ENCODE results near the gene GOLGA6D. TPM values are rescaled to one million over a fixed set of nuclear protein-coding genes. Genes with fewer than 3 reads are reported as not detected.
"Not testable (repeated sequence)": the region's sequence is repeated elsewhere in the genome, so short reads cannot be mapped to it uniquely, and the experiment has no call there.

GOLGA6D gene
- total RNA-seq, 1 experiment from 2014 or later, result not detected

GRCh38 chr15:75314552-75315290, 32.1 kb downstream of the GOLGA6D start:
- DNase-seq, result no peak
- peaks cover 4% of the 10 kb centered on the region; the same call in 1 of the 2 replicates for H3K27me3 ChIP-seq
- H3K9me3 ChIP-seq, result peaks cover 7% of the 10 kb centered on the region; the same call in 1 of the 2 replicates
- H3K4me3 ChIP-seq, result no peak overlapping the region
- no peaks in the 10 kb centered on the region for H3K36me3 ChIP-seq

- DNase-seq, H3K36me3 ChIP-seq, H3K27me3 ChIP-seq, H3K9me3 ChIP-seq, H3K4me3 ChIP-seq: not testable (repeated sequence)
Measured at GRCh38 chr15:75319231-75319897, 36.7 kb downstream of the GOLGA6D start.

DNA sequence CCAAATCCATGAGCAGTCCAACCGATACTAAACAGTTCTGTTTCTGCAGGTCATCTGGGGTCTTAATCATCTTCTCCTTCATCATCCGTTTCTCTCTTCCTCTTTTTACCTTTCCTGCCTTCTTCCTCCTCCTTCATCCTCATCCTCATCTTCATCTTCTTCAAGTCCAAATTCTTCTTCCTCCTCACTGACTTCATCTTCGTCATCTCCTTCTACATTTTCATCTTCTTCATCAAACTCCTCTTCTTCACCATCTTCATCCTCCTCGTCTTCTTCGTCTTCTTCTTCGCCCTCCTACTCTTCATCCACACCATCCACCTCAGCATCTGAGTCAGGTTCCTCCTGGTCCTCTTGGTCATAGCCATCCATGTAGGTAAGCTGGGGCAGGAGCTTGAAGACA, 39.1 kb downstream of the GOLGA6D start:
- Histone ChIP-seq H3K9me3 (no peaks in the 10 kb centered on the region), H3K4me3 (no peak overlapping the region), H3K36me3 (no peaks in the 10 kb centered on the region), H3K27me3 (no peaks in the 10 kb centered on the region)
- DNase-seq, result no peak

- Histone ChIP-seq H3K9me3 (no peaks in the 10 kb centered on the region), H3K27me3 (no peaks in the 10 kb centered on the region), H3K36me3 (no peaks in the 10 kb centered on the region), H3K4me3 (no peak overlapping the region)
- no peak for DNase-seq
Measured at GRCh38 chr15:75325922-75326321, 43.3 kb downstream of the GOLGA6D start.

DNA sequence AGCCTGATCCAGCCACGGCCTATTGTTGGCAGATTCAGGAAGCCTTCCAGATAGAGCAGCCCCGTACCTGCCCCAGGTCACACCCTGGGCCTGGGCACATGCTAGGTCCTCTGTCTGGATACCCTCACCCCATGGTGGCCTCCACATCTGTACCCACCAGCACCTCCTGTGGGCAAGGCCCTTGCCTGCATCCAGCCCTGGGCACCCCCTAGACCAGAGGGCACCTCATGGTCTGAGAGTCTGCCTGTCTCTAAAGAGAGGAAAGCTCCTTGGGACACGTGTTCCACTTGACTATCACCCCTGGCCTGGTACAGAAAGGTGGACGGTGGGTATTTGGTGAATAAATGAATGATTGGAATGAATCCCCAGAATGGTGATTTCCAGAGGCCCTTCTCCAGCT, 44.4 kb downstream of the GOLGA6D start:
- Histone ChIP-seq H3K36me3 (no peaks in the 10 kb centered on the region), H3K4me3 (no peak overlapping the region), H3K9me3 (no peaks in the 10 kb centered on the region), H3K27me3 (no peaks in the 10 kb centered on the region)
- no peak for DNase-seq

- Histone ChIP-seq H3K27me3 (no peaks in the 10 kb centered on the region), H3K4me3 (no peak overlapping the region), H3K36me3 (no peaks in the 10 kb centered on the region), H3K9me3 (no peaks in the 10 kb centered on the region)
- DNase-seq, result no peak
Measured at GRCh38 chr15:75327491-75327890, 44.9 kb downstream of the GOLGA6D start.

DNA sequence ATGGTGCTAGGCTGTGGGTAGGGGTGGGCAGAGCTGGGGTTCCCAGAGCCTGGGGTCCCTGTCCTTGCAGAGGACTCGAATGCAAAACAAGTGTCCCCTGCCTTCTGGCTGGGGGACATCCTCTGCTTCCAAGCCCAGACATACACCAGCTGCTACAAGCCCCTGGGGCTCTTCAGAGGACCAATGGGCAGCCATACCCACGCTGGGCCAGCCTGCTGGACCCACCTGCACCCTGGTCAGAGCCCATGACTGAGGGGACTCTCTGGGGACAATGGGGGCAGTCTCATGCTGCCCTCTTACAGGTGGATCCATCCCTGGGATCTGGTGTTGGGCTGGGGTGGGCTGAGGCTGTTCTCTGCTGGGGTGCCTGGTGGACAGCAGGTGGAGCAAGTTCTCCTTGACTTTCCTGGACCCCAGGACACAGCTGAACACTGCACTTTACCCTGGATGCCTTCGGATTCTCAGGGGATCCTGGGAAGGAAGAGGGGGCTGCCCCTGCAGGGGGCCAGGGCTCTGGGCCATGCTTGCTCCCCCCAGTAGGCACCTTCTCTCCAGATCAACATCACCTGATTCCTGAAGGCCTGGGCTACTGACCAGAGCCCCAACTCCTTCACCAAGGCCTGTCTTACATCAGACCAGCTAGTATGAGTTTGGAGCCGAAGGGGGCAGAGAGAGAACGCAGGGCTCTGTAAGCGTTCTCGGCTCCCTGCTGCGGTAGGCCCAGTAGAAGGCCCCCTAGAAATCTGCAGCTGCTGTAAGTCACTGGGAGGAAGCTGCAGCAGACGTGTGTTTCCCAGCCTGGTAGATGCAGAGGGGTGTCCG, 46.1 kb downstream of the GOLGA6D start:
- Histone ChIP-seq H3K27me3 (no peaks in the 10 kb centered on the region), H3K36me3 (no peaks in the 10 kb centered on the region), H3K9me3 (no peaks in the 10 kb centered on the region), H3K4me3 (no peak overlapping the region)
- DNase-seq, result no peak

DNA sequence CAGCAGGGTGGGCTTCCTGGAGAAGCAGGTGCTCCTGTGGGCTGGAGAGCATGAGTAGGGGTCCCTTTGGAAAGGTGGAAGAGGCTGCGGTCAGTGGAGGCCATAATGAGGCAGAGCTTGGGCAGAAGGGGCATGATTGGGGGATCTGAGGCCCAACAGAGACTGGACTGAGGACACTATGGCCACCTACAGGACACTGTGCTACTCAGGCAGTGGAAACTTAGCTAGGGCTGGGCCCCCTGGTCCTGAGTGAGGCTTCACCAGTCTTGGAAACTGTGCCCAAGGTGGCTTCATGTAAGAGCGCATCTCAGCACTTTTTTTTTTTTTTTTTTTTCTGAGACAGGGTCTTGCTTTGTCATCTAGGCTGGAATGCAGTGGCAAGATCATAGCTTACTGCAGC, 46.9 kb downstream of the GOLGA6D start:
- H3K9me3 ChIP-seq, result no peaks in the 10 kb centered on the region
- DNase-seq, result no peak
- H3K4me3 ChIP-seq, result no peak overlapping the region
- H3K36me3 ChIP-seq, result no peaks in the 10 kb centered on the region
- H3K27me3 ChIP-seq, result no peaks in the 10 kb centered on the region

DNA sequence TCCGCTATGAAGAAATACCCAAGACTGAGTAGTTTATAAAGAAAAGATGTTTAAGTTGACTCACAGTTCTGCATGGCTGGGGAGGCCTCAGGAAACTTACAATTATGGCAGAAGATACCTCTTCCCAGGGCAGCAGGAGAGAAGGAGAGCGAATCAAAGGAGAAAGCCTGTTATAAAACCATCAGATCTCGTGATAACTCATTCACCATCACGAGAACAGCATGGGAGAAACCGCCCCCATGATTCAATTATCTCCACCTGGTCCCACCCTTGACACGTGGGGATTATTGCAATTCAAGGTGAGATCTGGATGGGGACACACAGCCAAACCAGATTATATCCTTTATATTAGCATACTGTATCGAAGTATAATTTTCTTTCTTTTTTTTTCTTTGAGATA, 49.5 kb downstream of the GOLGA6D start:
- not testable (repeated sequence) for H3K4me3 ChIP-seq, H3K9me3 ChIP-seq, H3K27me3 ChIP-seq, DNase-seq, H3K36me3 ChIP-seq

DNA sequence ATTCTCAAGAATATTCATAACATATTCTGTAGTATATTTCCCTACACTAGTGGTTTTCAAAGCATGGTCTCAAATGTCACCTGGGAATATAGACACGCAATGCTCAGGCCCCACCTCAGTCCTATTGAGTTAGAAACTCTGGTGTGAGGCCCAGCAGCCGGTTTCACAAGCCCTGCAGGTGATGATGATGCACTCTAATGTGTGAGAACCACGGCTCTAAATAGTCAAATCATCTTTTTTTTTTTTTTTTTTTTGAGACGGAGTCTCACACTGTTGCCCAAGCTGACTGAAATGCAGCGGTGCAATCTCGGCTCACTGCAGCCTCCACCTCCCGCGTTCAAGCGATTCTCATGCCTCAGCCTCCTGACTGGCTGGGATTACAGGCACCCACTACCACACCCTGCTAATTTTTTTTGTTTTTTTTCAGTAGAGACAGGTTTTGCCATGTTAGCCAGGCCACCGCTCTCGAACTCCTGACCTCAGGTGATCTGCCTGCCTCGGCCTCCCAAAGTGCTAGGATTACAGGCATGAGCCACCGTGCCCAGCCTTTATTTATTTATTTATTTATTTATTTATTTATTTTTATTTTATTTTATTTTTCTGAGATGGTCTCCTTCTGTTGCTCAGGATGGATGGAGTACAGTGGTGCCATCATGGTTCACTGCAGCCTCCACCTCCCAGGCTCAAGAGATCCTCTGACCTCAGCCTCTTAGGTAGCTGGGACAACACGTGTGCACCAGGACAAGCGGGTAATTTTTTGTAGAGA, 51.2 kb downstream of the GOLGA6D start:
- not testable (repeated sequence) for H3K9me3 ChIP-seq, H3K36me3 ChIP-seq, H3K27me3 ChIP-seq, H3K4me3 ChIP-seq, DNase-seq

DNA sequence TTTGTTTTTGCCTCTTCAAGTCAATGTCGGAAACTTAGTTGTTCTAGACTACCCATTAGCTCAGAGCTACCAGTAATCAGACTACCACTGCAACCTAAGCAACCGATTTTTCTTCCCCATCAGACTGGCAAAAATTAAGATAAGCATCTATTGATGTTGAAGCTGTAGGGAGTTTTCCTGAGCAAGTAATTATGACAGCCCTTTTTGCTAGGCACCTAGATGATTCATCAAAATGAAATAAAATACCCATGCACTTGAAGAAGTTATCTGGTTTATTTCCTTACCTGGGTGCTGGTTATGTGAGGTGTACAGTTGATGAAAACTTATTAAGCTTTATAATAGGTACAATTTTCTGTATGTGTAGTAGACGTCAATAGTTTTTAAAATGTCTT, 52.7 kb downstream of the GOLGA6D start:
- H3K9me3 ChIP-seq, result no peaks in the 10 kb centered on the region
- H3K36me3 ChIP-seq, result 0 out of 2 replicates have a peak, but pooled peaks cover 2% of the 10 kb centered on the region
- no peak for DNase-seq
- H3K4me3 ChIP-seq, result peak overlapping the region; percentile 71
- H3K27me3 ChIP-seq, result no peaks in the 10 kb centered on the region

DNA sequence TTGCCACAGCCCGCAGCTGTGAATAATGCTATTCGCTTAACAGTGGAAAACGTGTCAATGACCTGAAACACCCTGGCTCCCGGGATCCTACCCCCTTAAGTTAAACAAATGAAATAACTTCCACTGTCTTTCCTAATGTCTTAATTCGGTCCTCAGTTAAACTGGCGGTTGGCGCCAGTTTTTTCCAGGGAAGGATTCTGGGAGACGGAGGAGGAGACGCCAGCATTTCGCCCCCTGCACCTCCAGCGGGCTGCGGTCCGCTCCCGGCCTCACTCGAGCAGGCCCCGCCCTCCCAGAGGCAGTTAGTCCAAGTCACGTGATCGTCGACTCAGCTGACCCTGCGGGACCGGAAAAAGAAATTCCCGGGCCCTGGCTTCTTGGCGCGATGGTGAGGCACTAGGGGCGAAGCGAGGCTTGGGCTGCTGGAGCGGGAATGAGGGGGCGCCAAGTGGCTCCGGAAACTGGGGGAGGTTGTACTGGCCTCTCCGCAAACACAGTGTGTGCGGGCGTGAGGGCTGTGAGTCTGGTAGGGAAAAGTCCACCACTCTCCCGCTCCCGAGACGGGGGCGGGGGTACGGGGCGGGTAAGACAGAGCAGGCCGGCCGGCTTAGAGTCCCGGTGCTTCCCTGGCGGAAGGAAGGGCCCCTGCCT, 53.2 kb downstream of the GOLGA6D start, which contains the start of gene COMMD4:
COMMD4 (plus strand) TSS at position 359 of the 651 bp plus-strand sequence; CDS start at position 386, 27 bp downstream.
- Histone ChIP-seq H3K36me3 (peaks cover 3% of the 10 kb centered on the region; the same call in 1 of the 2 replicates), H3K9me3 (no peaks in the 10 kb centered on the region), H3K27me3 (no peaks in the 10 kb centered on the region), H3K4me3 (peak within 1 kb of the TSS; percentile 71)
- peak; percentile 97 for DNase-seq

DNA sequence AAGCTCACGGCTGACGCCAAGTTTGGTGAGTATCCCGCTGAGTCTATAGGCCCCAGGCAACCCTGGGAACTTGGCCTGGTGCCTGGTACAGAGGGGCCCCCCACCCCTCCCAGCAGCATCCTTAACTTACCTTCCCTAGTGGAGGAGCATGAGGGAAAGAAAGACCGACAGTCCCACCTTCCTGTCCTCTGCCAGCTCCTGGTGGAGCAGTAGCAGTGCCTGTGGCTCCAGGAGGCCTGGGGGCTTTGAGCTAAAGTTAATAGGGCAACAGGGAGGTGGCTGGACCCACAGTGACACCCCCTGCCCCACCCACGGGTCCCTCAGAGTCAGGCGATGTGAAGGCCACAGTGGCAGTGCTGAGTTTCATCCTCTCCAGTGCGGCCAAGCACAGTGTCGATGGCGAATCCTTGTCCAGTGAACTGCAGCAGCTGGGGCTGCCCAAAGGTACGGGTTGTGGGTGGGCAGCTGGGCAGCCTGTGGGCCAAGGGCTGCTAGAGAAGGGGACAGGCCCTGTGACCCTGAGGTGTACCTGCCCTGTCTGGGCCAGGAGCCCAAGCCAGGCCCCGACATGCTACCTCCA, 56.1 kb downstream of the GOLGA6D start:
- Histone ChIP-seq H3K36me3 (peaks cover 8% of the 10 kb centered on the region; the same call in 1 of the 2 replicates), H3K4me3 (no peak overlapping the region), H3K27me3 (no peaks in the 10 kb centered on the region), H3K9me3 (no peaks in the 10 kb centered on the region)
- DNase-seq, result no peak

- no peaks in the 10 kb centered on the region; the same call in 1 of the 2 replicates for H3K27me3 ChIP-seq
- H3K36me3 ChIP-seq, result peaks cover 8% of the 10 kb centered on the region; the same call in 1 of the 2 replicates
- no peak overlapping the region for H3K4me3 ChIP-seq
- no peaks in the 10 kb centered on the region; the same call in 1 of the 2 replicates for H3K9me3 ChIP-seq
- no peak for DNase-seq
Measured at GRCh38 chr15:75339531-75340240, 57.1 kb downstream of the GOLGA6D start.

DNA sequence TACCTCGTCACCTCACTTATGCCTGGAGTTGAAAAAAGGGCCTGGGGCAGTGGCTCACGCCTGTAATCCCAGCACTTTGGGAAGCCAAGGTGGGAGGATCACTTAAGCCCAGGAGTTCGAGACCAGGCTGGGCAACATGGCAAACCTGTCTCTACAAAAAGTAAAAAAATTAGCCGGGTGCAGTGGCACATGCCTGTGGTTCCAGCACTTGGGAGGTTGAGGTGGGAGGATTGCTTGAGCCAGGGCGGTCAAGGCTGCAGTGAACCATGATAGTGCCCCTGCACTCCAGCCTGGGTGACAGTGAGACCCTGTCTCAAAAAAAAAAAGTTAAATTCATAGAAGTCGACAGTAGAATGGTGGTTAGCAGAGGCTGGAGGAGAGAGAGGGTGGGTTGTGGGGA, 59.6 kb downstream of the GOLGA6D start:
- H3K27me3 ChIP-seq, result peaks cover 11% of the 10 kb centered on the region
- H3K36me3 ChIP-seq, result peaks cover 8% of the 10 kb centered on the region; the same call in 1 of the 2 replicates
- H3K4me3 ChIP-seq, result no peak overlapping the region
- no peaks in the 10 kb centered on the region; the same call in 1 of the 2 replicates for H3K9me3 ChIP-seq
- no peak for DNase-seq
